ENCODE results near the gene PTPRN2. TPM values are rescaled to one million over a fixed set of nuclear protein-coding genes. Genes with fewer than 3 reads are reported as not detected.

PTPRN2 gene
- total RNA-seq, 1 donor from 2014 or later: 32.2 TPM

DNA sequence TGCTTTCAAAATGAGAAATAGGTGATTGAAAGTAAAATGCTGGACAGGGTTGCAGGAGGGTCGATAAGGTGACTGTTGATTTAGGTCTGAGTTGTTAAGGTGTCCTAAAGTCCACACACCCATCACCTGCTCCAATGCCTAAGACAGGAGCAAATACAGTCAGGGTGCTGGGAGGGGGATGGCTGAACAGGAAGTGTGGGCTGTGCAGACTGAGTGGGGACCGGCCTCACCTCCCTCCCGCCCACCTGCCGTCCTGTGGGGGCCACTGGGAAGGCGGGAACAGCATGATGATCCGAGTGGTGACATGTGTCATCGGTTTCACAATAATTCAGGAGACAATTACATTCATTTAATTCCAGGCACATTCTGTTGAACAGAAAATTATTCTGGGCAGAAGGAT, 990.1 kb downstream of the PTPRN2 start:
- Mint-ChIP-seq H3K27ac (ENCODE audit: unreplicated experiment) (peak overlapping the region; percentile 50), H3K4me3 (peak overlapping the region; percentile 61), H3K9me3 (no peaks in the 10 kb centered on the region), H3K4me1 (peaks cover 17% of the 10 kb centered on the region), H3K27me3 (ENCODE audit: low read depth) (peaks cover 2% of the 10 kb centered on the region), H3K36me3 (ENCODE audit: low read depth) (peaks cover 14% of the 10 kb centered on the region)
- TF ChIP-seq, protein P1, sequence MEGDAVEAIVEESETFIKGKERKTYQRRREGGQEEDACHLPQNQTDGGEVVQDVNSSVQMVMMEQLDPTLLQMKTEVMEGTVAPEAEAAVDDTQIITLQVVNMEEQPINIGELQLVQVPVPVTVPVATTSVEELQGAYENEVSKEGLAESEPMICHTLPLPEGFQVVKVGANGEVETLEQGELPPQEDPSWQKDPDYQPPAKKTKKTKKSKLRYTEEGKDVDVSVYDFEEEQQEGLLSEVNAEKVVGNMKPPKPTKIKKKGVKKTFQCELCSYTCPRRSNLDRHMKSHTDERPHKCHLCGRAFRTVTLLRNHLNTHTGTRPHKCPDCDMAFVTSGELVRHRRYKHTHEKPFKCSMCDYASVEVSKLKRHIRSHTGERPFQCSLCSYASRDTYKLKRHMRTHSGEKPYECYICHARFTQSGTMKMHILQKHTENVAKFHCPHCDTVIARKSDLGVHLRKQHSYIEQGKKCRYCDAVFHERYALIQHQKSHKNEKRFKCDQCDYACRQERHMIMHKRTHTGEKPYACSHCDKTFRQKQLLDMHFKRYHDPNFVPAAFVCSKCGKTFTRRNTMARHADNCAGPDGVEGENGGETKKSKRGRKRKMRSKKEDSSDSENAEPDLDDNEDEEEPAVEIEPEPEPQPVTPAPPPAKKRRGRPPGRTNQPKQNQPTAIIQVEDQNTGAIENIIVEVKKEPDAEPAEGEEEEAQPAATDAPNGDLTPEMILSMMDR (conservative IDR thresholded peaks at IDR 0.05): no peak
- no peak for DNase-seq (ENCODE audit: low read depth, low spot score)

DNA sequence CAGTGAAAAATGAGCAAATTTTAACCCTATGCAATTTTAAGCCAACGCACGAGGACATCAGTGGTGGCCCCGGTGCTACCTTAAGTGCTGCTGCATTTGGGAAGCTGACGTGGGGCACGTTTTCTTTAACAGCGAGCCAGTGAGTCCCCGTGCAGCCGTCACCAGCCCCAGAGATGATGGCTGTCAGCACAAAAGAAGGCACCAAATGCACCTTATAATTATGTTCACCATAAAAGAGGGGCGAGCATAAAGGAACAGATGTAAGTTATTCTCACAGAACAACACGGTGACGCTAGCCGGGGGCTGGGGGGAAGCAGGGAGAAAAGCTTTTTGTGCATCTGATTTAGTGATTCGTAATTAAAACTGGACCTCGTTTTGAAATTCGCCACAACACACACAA, 990.7 kb downstream of the PTPRN2 start:
- DNase-seq (ENCODE audit: low read depth, low spot score): no peak
- Mint-ChIP-seq H3K36me3 (ENCODE audit: low read depth) (peaks cover 21% of the 10 kb centered on the region), H3K27me3 (ENCODE audit: low read depth) (peaks cover 2% of the 10 kb centered on the region), H3K9me3 (no peaks in the 10 kb centered on the region), H3K4me3 (no peak overlapping the region), H3K4me1 (peaks cover 17% of the 10 kb centered on the region), H3K27ac (ENCODE audit: unreplicated experiment) (no peak overlapping the region)
- TF ChIP-seq, protein P1 (conservative IDR thresholded peaks at IDR 0.05): no peak

DNA sequence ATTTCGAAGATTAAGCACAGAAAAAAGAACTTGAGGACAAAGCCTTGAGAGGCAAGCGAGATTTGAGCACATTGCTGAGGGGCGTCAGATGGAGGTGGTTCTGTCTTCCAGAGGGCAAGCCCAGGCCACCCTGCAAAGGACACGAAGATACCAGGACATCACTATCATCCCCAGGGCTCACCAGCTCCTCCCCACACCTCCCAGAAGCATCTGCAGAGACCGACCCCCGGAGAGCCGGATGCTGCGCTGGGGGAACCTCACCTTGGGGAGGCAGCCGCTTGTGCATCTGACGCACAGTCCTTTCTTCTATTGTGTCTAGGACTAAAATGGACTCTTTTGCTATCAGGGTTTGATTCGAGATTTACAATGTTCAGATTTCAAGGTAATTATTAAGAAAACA, 991.2 kb downstream of the PTPRN2 start:
- H3K27me3 Mint-ChIP-seq (ENCODE audit: low read depth): peaks cover 2% of the 10 kb centered on the region
- H3K4me1 Mint-ChIP-seq: peaks cover 17% of the 10 kb centered on the region
- no peaks in the 10 kb centered on the region for H3K9me3 Mint-ChIP-seq
- no peak for DNase-seq (ENCODE audit: low read depth, low spot score)
- peak overlapping the region; percentile 41 for H3K4me3 Mint-ChIP-seq
- peaks cover 23% of the 10 kb centered on the region for H3K36me3 Mint-ChIP-seq (ENCODE audit: low read depth)
- no peak overlapping the region for H3K27ac Mint-ChIP-seq (ENCODE audit: unreplicated experiment)
- TF ChIP-seq, protein P1 (conservative IDR thresholded peaks at IDR 0.05): no peak

DNA sequence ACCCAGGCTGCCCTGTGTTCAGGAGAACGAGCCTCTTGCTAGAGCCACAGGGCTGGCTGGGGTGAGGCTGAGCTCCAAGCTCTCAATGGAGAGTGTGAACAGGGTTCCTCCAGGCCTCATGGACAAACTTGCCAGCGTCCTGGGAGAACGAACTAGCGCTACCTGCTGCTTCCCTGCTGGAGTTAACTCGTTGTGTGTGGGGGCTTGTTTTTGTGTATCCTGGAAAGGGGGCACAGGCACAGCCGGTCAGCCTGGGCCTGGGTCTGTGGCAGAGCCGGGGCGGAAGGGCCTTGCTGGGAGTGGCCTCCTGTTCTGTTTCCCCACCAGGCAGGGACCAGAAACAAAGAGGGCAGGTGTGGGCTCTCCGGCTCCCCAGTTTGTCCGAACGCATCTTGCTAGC, 991.6 kb downstream of the PTPRN2 start:
- H3K9me3 Mint-ChIP-seq: no peaks in the 10 kb centered on the region
- TF ChIP-seq, protein P1 (conservative IDR thresholded peaks at IDR 0.05): no peak
- no peak for DNase-seq (ENCODE audit: low read depth, low spot score)
- peaks cover 2% of the 10 kb centered on the region for H3K27me3 Mint-ChIP-seq (ENCODE audit: low read depth)
- peaks cover 24% of the 10 kb centered on the region for H3K36me3 Mint-ChIP-seq (ENCODE audit: low read depth)
- H3K4me1 Mint-ChIP-seq: peaks cover 16% of the 10 kb centered on the region
- H3K27ac Mint-ChIP-seq (ENCODE audit: unreplicated experiment): peak overlapping the region; percentile 62
- H3K4me3 Mint-ChIP-seq: peak overlapping the region; percentile 41

DNA sequence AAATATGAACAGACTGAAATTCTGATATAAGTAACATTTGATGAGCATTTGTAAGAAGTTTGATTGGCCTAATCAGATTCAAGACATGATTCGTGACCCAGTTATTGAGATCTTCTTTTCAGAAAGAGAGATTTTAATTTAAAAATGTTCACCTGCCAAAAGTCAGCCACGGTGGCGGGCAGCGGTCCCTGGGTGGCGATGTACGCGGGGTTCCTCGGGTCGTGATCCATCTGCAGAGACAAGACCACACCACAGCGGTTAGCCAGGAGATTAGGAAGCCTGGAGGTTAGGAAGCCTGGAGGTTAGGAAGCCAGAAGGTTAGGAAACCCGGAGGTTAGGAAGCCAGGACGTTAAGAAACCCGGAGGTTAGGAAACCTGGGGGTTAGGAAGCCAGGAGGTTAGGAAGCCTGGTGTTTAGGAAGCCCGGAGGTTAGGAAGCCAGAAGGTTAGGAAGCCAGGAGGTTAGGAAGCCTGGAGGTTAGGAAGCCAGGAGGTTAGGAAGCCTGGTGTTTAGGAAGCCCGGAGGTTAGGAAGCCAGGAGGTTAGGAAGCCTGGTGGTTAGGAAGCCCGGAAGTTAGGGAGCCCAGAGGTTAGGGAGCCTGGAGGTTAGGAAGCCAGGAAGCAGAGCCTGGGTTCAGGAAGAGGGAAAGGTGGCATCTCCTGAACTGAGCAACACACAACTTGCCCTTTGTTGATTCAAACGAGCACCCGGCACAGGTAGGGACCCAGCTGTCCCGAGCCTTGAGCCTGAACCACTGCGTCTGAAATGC, 992.4 kb downstream of the PTPRN2 start:
- no peak for DNase-seq (ENCODE audit: low read depth, low spot score)
- Mint-ChIP-seq H3K27me3 (ENCODE audit: low read depth) (peaks cover 2% of the 10 kb centered on the region), H3K4me1 (peaks cover 13% of the 10 kb centered on the region), H3K9me3 (no peaks in the 10 kb centered on the region), H3K36me3 (ENCODE audit: low read depth) (peaks cover 24% of the 10 kb centered on the region), H3K27ac (ENCODE audit: unreplicated experiment) (no peak overlapping the region), H3K4me3 (no peak overlapping the region)
- TF ChIP-seq, protein P1 (conservative IDR thresholded peaks at IDR 0.05): no peak
